GM19372 (cell line): ENCODE data around the gene RFLNA.
"Not testable (repeated sequence)": the region's sequence is repeated elsewhere in the genome, so short reads cannot be mapped to it uniquely, and the experiment has no call there.

Experiments used
- ATAC-seq: cut with Tn5 transposase; IDR thresholded peaks from one replicate; pipeline ENCODE4 v1.9.1; 2021; ENCODE audit warnings: mild to moderate bottlenecking, low read depth, moderate library complexity; ENCODE audit not compliant: unreplicated experiment

Gene RFLNA

GRCh38 chr12:124317400-124317799 is 22.5 kb downstream of the RFLNA start:
- no peak for ATAC-seq

- no peak for ATAC-seq
Observed at GRCh38 chr12:124318278-124319020, 23.6 kb downstream of the RFLNA start.

- ATAC-seq, result no peak
Observed at GRCh38 chr12:124319368-124320050, 24.6 kb downstream of the RFLNA start.

- ATAC-seq, result no peak
Observed at GRCh38 chr12:124321040-124321481, 26.2 kb downstream of the RFLNA start.

- ATAC-seq, result no peak
Observed at GRCh38 chr12:124321556-124322270, 26.8 kb downstream of the RFLNA start.

- ATAC-seq, result no peak
Observed at GRCh38 chr12:124322271-124322998, 27.5 kb downstream of the RFLNA start.

GRCh38 chr12:124322999-124323328 is 28.1 kb downstream of the RFLNA start:
- ATAC-seq, result not testable (repeated sequence)

- ATAC-seq, result no peak
Observed at GRCh38 chr12:124323771-124324530, 29.1 kb downstream of the RFLNA start.

GRCh38 chr12:124324803-124325705 is 30.2 kb downstream of the RFLNA start:
- no peak for ATAC-seq

GRCh38 chr12:124326104-124326503 is 31.2 kb downstream of the RFLNA start:
- no peak for ATAC-seq

- ATAC-seq, result no peak
Observed at GRCh38 chr12:124326871-124327270, 32.0 kb downstream of the RFLNA start.

GRCh38 chr12:124327362-124328043 is 32.6 kb downstream of the RFLNA start:
- ATAC-seq, result no peak

GRCh38 chr12:124328116-124328515 is 33.2 kb downstream of the RFLNA start:
- no peak for ATAC-seq

- no peak for ATAC-seq
Observed at GRCh38 chr12:124328636-124329035, 33.7 kb downstream of the RFLNA start.

- ATAC-seq, result no peak
Observed at GRCh38 chr12:124332058-124332672, 37.3 kb downstream of the RFLNA start.

GRCh38 chr12:124332900-124333299 is 38.0 kb downstream of the RFLNA start:
- no peak for ATAC-seq

- ATAC-seq, result no peak
Observed at GRCh38 chr12:124333724-124334123, 38.8 kb downstream of the RFLNA start.

GRCh38 chr12:124334266-124334665 is 39.4 kb downstream of the RFLNA start:
- ATAC-seq, result no peak
